ENCODE results near the gene TBC1D24.
A peak's percentile ranks its signal among the peaks of the same experiment; 100 is the strongest.
"Not testable (repeated sequence)": the region's sequence is repeated elsewhere in the genome, so short reads cannot be mapped to it uniquely, and the experiment has no call there.

TBC1D24 gene

DNA sequence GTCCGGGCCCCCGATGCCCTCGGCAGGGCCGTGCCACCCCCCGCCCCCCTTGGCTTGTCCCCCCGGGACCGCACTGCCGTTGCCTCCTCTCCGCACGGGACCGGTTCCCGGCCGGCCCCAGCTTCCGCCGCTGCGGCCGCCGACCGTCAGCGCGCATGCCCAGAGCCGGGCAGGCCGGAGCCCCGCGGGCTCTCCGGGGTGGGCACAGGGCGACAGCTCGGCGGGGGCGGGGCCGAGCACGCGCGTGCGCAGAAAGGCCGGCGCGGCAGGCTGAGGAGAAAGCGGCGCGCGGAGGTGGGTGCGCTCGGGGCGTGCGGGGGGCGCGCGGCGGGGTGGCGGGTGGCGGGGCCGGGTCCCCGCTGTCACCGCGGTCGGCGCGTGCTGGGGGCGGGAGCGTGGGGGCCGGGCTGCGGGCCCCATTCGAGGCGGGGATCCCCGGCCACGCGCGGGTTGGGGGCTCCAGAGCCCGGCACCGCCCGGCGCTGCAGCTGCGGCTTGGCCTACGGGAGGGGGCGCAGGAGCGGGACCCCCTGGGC lies at the start of gene TBC1D24:
TBC1D24 (plus strand) TSS at position 251 of the 536 bp plus-strand sequence. CDS start 21,022 bp downstream, outside the sequence.
- DNase-seq: peak; percentile 33

DNA sequence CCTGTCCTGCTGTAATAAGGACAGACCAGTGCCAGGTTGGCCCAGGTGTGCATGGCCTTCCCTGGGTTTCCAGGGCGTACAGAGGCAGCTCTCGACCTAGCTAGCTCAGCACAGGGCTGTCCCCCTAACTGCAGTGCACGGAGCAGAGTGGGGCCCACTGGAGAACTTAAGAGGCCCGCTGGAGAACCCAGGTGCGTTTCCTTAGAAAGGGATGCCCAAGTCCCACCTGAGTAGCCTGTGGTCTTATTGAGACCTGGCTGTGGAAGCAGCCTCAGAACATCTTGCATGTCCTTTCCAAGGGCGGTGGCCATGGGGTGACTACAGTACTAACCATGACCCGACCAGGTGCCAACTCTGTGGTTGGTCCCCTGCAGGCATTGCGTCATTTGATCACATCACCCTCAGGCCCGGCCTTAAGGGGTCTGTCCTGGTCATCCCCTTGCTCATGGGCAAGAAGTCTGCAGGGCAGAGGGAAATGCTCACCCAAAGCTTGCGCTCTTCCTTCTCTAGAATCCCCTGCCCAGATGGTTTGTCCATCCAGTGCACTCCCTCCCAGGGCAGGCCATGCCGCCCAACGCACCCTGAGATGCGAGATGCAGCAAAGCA lies 49.0 kb upstream of the TBC1D24 start:
- DNase-seq: no peak

DNA sequence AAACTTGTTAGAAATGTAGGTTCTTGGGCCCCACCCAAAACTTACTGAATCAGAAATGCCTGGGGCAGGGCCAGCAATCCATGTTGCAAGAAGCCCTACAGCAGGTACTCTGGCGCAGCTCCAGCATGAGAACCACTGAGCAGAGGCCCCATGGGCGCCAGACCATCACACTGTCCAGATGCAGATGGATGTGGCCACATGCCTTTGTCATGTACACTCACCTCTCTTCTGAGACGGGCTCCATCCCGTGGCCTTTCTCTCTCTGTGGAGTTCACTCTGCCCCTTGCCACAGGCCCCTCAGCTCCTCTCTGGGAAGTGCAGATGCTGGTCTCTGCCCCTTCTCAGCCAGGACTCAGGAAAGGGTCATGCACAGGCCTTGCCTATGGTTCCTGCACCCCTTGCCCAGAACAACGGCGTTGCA lies 48.0 kb upstream of the TBC1D24 start:
- DNase-seq: no peak

DNA sequence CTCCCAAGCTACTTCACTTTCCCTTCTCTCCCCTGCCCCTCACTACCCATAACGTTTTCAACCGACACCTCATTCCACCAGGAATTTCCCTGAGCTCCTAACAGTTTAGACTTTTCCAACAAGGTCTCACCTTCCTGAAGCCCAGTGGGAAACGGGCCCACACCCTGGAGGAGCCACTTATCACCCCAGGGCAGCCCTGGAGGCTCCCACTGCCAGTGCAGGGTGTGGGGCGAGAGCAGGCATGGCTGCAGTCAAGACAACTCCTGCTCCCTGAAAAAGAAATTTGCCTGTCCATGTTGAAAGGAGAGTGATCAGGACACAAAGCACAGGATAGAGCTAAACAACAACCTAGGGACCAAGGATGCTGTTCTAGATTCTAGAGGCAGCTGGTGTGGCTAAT lies 47.4 kb upstream of the TBC1D24 start:
- DNase-seq: no peak

DNA sequence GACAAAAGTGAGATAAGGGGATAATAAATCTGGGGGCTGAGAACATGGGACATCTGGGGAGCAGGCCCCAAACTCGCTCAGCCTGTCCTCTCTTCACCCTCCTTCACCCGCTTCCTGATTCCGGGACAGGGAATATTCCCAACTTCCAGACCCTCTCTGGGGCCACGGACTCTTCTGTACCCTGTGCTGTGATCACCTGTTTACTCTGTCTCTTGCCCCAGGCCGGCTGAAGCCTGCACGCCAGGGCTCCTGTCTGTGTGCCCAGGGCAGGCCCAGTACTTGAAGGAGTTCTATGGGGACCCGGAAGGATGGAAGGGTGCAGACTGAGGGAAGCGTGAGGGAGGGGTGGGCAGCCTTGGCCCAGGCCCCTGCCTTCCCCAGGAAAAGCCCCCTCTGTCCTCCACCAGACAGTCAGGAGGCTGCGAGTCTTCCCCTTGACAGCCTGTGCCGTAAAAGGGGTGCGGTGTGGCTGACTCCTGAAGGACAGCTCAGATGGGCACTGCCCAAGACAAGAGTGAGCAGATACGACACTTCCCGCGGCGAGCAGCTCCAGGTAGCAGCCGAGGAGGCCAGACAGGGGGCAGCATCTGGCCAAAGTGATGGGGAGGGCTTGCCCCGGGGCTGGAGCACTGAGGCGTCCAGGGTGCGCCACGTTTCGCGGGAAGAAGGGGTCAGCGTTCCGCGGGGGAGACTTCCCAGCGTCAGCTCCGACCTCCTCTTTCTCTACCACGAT lies 46.7 kb upstream of the TBC1D24 start:
- no peak for DNase-seq

DNA sequence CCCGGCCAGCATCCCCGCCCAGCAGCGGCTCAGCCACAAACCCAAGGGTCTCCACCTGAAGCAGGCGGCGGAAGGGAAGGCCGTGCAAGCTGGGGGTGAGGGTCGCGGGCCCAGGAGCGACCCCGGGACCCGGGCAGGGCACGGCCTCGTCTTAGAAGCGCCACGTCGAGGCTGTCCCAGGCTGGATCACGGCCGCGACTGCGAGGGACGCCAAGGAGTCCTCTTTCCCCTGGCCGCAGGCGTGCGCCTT lies 46.2 kb upstream of the TBC1D24 start:
- no peak for DNase-seq

DNA sequence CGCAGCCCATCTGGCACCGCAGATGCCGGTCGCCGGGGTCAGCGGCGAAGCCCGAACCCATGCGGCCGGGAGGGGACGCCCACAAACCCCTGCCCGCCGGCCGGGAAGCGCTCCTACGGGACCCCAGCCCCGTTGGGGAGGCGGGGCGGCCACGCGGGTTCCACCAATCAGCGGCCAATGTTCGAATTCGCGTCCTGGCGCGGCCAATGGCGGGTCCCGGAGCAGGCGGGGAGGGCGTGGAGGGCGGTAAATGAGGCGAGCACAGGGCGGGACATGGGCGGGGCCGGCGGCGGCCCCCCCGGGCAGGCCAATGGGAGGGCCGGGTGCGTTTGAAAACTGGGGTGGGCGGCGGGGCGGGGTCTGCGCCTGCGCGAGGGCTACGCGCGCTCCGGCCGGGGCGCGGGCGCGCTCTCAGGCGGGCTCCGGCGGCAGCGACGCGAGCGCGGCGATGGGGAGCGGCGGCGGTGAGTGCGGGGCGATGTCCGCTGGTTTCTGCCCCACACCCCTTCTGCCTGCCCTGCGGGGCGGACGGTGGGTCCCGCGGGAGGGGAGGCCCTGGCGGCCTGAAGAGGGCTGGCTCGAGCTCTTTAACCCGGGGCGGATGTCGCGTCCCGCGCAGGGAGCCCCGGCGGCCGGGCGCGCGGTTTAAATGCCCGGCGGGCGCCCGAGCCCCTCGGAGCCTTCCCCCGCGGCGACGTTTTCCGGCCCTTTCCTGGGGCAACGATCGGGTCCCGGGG lies 45.7 kb upstream of the TBC1D24 start, which contains the start of gene CCNF:
CCNF (plus strand) TSS at position 414 of the 737 bp plus-strand sequence; CDS start at position 449, 35 bp downstream.
- DNase-seq: peak; percentile 90

DNA sequence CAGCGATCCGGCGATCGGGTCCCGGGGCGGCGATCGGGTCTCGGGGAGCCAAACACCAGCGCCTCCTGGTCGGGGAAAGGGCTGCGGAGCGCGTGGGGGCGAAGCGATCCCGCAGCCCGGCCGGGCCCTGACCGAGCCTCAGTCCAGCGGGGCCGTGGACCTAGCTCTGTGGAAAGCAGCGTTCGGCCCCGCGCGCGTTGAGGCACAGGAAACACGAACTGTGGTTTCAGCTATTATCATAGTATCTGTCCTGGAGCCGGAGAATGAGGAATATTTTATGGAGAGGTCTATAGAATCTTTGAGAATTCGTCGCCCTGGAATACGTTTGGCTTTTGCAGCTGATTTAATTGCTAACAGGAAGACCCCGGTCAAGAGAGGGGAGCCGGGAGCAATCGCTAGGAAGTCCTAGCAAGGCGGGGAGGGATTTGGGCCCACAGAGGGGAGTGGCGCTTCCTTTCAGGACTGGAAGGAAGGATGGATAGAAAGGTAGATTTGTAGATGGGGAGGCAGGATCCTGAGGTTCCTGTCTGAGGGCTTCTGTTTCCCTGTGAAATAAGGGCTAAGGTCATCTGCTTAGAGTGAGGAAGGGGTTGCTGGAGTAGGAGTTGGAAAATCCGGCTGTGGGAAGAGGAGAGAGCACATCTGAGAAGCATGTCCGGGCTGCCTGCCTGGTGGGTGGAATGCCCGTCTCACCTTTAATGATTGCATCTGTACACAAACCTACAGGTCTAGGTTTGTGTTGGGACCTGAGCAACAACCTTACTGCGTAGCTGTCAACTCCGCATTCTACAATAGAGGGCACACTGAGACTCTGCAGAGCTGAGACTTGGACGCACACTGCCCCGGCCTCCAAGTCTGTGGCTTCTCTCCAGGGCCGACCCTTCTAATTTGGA lies 44.9 kb upstream of the TBC1D24 start:
- no peak for DNase-seq

DNA sequence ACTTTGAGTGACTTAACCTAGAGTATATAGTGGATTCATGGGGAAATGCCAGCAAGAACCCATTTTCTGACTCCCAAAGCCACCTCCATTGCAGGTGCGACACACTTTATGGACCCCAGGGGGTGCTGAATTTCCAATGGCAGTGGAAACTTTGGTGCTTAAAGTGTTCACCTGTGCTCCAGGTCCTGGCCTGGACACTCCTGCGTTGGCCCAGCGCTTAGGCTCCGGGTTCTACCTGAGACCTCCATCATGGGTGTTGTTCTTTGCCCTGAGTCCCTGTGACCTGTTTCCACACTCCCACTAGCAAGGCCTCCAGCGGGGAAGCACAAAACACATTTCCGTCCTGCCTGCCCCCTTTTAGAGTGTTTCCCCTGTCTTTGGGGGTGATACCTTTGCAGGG lies 42.6 kb upstream of the TBC1D24 start:
- DNase-seq: no peak

DNA sequence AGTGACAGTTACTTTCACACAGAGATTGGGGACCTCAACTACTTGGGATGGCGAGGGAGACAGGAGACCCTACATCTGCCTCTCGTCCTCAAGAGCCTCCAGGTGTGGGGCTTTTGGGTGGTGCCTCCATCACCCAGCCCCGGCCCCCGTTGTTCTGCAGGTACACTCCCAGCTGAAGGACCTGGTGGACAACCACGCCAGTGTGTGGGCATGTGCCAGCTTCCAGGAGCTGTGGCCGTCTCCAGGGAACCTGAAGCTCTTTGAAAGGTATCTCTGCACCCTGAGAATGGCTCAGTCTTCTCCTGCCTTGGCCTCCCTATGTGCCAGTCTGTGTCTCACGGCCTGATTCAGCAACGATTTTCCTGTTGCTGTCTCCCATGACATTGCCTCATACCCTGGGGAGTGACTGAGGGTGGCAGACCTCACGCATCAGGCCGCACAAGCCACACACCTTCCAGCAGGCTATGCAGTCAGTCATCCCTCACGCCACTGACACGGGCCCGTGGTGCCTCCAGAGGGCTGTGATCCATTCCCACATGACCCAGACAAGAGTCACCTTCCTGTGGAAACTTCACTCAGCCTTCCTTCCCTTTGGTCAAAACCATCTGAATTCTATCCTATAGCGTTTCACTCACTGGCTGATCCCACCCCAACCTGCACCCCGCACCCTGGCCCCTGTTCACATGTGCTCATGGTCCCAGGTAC lies 42.0 kb upstream of the TBC1D24 start:
- no peak for DNase-seq

DNA sequence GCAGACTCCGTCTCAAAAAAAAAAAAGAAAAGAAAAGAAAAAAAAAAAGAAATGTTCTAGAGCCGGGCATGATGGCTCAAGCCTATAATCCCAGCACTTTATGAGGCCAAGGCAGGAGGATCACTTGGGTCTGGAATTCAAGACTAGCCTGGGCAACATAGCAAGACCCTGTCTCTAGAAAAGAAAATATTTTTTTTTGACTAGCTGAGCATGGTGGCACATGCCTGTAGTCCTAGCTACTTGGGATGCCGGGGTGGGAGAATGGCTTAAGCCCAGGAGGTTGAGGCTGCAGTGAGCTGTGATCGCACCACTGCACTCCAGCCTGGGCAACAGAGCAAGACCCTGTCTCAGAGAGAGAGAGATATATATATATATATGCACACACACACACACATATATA lies 39.7 kb upstream of the TBC1D24 start:
- not testable (repeated sequence) for DNase-seq

DNA sequence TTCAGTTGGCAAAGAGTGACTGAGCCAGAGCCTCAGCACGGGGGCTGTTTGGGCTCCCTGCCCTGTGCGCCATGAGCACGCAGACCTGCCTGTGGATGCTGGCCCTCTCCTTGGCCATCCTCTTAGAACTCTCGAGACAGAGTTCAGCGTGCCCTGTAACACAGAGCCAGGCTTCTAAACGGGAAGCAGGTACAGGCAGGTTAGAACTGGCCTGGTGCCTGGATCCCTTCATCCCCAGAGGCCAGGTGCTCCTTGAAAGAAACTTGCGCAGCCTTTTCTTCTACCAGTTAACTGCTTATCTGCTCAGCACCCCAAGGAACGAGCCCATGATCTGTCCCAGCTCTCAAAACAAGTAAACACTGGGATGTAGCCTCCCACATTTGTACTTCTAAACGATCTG lies 38.8 kb upstream of the TBC1D24 start:
- DNase-seq: no peak

DNA sequence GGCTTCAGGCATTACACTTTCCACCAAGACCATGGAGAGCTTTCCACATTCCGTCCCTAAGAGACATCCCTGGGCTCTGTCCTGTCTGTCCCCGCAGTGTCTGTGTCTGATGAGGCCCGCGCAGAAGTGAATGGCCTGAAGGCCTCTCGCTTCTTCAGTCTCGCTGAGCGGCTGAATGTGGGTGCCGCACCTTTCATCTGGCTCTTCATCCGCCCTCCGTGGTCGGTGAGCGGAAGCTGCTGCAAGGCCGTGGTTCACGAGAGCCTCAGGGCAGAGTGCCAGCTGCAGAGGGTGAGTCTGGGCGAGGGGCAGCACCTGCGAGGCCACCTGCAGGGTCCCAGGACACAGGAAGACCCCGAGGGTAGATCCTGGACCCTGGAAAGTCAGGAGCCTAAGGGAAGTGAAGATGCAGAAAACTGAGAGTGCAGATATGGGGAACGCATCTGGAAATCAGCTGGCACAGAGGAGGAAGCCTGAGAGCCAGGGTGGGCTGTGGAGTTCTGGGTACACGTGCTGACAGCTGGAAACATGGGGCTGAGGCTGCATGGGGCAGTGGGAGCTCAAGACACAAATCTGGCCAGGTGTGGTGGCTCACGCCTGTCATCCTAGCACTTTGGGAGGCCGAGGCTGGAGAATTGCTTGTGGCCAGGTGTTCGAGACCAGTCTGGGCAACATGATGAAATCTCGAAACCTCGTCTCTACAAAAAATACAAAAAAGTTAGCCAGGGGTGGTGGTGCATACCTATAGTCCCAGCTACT lies 37.7 kb upstream of the TBC1D24 start:
- no peak for DNase-seq

DNA sequence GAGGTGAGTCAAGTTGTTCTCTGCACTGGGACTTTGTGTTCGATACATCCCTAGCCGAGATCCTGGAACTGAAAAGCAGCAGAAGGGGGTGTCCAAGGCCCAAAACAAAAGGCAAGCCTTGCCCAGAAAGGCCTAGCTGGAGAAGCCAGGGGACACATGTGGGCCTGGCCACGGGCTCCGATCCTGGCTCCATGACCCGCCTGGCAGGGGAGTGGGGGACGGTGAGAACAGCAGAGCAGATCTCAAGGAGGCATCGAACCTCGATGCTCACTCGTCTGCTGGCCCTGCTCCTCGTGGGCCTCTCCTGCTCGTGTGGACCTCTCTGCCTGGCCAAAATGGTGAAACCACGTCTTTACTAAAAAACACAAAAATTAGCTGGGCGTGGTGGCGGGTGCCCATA lies 36.8 kb upstream of the TBC1D24 start:
- no peak for DNase-seq

DNA sequence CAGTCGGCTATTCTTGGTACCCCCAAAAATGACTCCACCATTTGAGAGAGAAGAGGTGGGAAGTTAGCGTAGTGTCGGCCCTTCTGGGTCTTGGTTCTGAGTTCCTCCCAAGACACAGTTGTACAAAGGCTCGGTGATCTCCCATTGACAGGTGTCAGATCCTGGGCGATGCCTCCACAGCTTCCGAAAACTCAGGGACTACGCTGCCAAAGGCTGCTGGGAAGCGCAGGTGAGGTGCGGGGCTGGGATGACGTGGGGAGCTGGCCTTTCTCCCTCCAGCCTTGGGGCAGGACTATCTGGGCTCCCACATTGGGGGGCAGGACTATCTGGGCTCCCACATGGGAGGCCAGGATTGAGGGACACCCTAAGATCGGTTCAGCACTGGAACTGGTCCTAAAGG lies 35.3 kb upstream of the TBC1D24 start:
- no peak for DNase-seq

DNA sequence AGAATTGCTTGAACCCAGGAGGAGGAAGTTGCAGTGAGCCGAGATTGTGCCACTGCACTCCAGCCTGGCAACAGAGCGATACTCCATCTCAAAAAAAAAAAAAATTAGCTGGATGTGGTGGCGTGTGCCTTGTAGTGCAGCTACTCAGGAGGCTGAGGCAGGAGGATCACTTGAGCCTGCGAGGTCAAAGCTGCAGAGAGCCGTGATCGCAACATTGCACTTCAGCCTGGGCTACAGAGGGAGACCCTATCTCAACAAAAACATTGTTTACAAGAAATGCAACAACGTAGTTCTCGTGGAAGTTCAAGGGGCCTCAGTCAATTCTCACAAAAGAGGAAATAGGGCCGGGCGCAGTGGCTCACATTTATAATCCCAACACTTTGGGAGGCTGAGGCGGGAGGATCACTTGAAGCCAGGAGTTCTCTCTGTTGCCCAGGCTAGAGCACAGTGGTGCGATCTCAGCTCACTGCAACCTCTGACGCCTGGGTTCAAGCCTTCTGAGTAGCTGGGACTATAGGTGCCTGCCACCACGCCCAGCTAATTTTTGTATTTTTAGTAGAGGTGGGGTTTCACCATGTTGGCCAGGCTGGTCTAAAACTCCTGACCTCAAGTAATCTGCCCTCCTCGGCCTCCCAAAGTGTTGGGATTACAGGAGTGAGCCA lies 33.7 kb upstream of the TBC1D24 start:
- not testable (repeated sequence) for DNase-seq

DNA sequence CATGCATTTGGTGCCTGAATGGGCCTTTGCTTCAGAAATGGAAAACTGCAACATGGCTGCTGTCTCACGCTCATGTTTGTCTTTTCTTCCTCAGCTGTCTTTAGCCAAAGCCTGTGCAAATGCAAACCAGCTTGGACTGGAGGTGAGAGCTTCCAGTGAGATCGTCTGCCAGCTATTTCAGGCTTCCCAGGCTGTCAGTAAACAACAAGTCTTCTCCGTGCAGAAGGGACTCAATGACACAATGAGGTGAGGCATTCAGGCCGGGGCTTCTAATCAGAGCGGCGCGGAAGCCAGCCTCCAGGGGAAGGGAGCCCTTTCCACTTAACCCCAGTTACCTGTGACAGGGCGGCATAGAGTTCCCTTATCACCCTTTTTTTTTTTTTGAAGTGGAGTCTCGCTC lies 31.4 kb upstream of the TBC1D24 start:
- DNase-seq: no peak

DNA sequence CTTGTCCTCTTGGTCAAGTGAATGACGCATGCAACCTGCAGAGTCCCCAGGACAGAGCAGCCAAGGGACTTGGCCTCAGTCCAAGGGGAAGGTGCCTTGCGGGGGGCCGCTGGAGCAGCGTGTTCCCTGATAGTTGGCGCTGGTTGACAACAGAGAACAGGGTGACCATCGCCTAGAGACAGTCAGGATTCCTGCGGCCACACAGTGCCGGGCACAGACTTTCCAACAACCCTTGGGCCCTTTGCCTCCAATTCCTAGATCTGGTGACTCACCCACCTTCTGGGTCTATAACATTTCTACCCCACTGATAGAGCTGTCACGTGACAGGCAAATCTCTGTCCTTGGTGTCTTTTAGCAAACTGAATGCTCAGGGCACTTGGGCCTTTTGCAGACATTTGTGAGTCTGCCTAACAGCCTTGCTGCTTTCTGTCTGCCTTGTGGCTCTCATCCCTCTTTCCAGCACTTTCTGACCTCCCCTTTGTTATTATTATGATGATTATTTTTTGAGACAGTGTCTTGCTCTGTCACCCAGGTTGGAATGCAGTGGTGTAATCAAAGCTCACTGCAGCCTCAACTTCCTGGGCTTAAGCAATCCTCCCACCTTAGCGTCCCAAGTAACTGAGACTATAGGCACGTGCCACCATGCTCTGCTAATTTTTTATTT lies 26.9 kb upstream of the TBC1D24 start:
- no peak for DNase-seq

DNA sequence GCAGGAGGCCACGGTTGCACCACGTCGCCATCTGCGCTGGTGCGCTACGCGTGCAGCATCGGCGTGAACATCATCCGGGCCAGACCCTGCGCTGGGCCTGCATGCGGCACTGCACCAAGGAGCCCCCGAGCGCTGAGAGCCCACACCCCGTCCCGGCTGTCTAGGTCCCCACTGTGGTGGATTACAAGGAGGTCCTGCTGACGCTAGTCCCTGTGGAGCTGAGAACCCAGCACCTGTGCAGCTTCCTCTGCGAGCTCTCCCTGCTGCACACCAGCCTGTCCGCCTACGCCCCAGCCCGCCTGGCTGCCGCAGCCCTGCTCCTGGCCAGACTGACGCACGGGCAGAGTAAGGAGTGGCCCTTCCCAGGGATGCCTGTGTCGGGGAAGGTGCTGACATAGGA lies 25.8 kb upstream of the TBC1D24 start:
- no peak for DNase-seq

DNA sequence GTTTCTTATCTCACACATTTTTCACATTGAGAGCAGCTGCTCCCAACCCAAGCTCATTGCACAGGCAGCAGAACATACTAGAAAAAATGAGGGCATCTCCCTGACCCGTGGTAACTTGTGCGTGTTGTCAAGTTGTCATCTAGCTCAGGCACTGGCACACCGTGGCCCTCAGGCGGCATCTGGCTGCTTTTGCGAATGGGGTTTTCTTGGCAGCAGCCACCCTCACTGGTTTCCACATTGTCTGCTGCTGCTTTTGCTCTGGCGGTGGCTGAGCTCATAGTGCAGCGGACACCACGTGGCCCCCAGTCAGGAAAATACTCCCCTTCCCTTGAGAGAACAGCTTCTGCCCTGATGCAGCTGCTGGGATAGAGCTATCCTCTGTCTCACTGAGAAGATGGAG lies 24.4 kb upstream of the TBC1D24 start:
- DNase-seq: no peak

All from DMS 273 treated with DMSO at 0.1 percent for 48 hours (cell line).